ENCODE data around the gene KLK7.
"Not testable (repeated sequence)": the region's sequence is repeated elsewhere in the genome, so short reads cannot be mapped to it uniquely, and the experiment has no call there.

KLK7 gene

GRCh38 chr19:51010066-51010795 lies 26.5 kb upstream of the KLK7 start:
- no peak for DNase-seq (ENCODE audit: low read depth)

GRCh38 chr19:51009061-51009891 lies 25.6 kb upstream of the KLK7 start:
- DNase-seq (ENCODE audit: low read depth) = no peak

DNA sequence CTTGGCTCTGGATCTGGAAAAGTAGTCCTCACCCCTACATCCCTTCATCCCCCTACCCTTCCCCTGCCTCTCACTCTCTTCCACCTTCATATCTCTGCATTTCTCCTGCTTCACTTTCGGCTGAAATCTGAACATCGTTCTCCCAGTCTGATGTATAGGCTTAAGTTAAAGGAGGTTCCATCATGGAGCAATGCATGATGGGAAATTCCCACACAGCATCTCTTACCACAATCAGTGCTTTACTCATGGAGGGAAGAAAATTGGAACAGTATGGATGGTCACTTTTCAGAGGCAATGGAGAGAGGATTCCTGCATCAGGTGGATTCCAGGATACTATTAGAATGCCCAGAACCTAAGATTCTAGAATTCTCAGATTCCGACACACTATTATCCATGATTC lies 23.8 kb upstream of the KLK7 start:
- DNase-seq (ENCODE audit: low read depth) = no peak

GRCh38 chr19:51006406-51006805 lies 22.7 kb upstream of the KLK7 start:
- DNase-seq (ENCODE audit: low read depth) = no peak

- no peak for DNase-seq (ENCODE audit: low read depth)
Observed at GRCh38 chr19:51005248-51005647, 21.5 kb upstream of the KLK7 start.

GRCh38 chr19:51003316-51003715 lies 19.6 kb upstream of the KLK7 start:
- DNase-seq (ENCODE audit: low read depth) = no peak

DNA sequence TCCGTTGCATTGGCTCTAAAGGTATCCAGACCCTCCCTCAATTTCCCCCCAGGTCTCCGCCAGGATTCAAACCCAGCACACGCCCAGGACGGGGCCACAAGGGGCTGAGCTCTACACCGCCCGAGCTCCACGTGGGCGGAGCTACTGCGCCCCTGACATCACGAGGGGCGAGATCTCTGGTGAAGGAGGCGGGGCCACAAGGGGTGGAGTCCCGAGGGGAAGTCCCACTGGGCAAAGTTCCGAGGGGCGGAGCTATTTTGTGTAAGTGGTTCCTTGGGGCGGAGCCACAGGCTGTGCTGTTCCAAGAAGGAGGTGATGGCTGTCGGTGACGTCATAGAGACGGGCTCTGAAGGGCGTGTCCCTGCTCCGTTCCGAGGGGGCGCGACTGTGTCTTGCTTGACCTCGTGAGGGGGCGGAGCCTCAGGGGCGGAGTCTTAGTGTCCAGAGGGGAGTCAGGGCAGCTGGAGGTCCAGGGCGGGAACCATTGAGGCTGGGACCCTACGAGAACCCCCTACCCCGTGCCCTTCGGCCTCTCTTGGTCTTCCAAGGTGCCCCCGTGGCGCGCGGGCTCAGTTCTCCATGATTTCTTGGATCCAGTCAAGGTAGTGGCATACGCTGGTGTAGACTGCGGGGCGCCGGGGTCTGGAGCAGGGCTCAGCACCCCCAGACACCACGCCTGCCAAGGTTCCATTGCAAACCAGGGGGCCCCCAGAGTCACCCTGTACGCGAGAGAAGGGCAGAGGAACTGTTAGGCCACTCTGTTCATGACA lies 19.0 kb upstream of the KLK7 start:
- peak; percentile 8 for DNase-seq (ENCODE audit: low read depth)

DNA sequence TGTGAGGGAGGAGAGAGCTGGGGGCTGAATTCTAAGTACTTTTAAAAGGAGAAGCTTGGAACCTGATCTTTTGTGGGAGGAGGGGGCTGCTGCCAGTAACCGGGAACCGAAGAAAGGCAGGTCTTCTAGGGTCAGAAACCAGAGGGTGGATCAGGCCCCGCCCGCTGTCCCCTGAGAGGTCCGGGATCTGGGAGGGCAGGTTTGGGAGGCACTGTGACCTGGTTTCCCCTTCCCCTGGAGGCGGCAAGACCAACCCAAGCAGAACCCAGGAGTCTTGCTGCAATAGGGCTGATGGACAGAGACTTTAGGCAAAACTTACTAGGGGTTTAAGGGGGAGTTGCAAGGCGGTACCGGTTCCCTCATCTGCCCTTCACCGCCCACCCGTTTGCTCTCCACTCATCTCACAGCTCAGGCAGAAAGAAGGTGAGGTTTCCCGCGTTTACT lies 18.4 kb upstream of the KLK7 start:
- no peak for DNase-seq (ENCODE audit: low read depth)

DNA sequence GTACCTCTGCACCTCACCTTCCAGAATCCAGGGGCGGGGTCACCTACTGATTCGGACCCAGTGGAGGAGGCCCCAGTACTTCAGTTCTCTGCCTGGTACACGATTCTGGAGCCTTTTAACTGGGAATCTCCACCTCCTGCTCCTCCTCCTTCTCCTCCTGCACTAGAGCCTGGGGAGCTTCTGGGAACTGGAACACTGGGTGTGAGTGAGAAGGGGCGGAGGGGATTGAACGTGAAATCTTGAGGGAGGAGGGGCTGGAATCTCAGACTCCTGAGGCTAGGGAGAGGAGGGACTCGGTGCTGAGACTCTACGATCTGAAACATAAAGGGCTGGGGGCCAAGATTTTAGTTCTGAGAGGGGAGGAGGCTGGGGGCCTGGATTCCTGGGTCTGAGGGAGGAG lies 17.8 kb upstream of the KLK7 start, which contains the start of gene KLK8:
KLK8 (minus strand) TSS at position 90 of the 400 bp plus-strand sequence. CDS start 437 bp downstream, outside the sequence.
- no peak for DNase-seq (ENCODE audit: low read depth)

DNA sequence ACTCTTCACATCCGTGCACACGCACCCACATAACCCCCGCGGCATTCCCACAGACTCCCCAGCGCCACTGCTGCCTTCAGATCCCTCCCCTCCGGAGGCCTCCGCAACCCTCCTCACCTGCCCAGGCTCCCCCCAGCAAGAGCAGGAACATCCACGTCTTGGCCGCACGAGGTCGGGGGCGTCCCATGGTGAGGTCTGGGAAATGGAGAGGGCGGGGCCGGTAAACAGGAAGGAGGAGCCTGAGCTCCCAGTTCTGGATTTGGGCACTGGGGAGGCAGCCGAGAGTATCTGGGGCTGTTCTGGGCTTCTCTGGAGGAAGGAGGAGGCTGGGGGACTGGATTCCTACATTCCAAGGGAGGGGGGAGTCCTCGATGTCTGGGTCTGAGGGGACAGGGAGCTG lies 17.3 kb upstream of the KLK7 start:
- no peak for DNase-seq (ENCODE audit: low read depth)

DNA sequence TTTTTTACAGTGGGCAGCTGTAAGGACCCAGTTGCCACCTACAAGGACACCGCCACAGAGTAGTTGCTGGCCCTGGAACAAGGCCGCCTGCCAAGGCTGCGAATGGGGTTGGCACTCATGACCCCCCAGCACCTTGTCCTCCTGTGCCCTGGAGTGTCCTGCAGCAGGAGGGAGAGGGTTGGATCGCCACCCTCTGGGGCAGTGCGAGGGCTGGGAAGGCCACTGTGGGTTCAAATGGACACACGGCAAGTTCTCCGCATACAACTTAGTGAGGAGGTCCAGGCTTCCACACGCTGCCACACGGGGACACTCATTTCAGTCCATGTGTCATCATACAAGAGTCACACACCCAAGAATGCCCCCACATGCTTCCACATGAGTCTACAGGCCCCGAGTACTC lies 16.7 kb upstream of the KLK7 start:
- DNase-seq (ENCODE audit: low read depth) = no peak

GRCh38 chr19:50998686-50999085 lies 15.0 kb upstream of the KLK7 start:
- no peak for DNase-seq (ENCODE audit: low read depth)

GRCh38 chr19:50998061-50998460 lies 14.3 kb upstream of the KLK7 start:
- DNase-seq (ENCODE audit: low read depth) = no peak

- no peak for DNase-seq (ENCODE audit: low read depth)
Observed at GRCh38 chr19:50994129-50994528, 10.4 kb upstream of the KLK7 start.

GRCh38 chr19:50992666-50993035 lies 8.9 kb upstream of the KLK7 start:
- no peak for DNase-seq (ENCODE audit: low read depth)

DNA sequence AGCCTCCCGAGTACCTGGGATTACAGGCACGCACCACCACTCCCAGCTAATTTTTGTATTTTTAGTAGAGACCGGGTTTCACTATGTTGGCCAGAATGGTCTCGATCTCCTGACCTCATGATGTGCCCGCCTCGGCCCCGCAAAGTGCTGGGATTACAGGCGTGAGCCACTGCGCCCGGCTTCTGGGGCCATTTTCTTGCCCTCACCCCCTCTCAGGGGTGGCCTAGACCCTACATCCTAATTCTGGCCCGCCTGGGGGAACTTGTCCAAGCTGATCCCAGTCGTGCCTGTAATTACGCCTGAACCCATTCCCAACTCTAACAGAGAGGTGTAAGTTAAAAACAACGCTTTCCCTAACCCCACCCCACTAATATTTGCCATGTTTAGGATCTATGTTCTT lies 699 bp upstream of the KLK7 start:
- not testable (repeated sequence) for DNase-seq (ENCODE audit: low read depth)

GRCh38 chr19:50982186-50982585 lies 1.5 kb downstream of the KLK7 start:
- no peak for DNase-seq (ENCODE audit: low read depth)

DNA sequence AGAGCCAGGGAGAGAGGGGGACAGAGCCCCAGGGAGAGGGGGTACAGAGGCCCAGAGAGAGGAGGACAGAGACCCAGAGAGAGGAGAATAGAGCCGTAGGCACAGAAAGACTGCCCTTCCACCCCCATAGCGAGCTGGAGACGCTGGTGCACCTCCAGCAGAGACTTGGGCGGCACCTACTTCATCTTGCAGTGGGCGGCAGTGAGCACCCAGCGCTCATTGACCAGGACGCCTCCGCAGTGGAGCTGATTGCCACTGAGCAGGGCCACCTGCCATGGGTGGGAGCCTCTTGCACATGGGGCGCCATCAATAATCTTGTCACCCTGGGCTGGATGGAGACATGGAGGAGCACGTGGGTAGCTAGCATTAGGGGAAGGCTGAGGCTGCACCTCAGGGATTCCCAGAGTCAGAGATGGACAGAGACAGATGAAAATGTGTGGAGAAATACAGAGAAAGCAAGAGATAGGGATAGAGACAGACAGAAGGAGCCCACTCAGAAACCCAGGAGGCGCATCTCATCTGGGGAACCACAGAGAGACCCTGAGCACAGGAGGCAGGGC lies 2.0 kb downstream of the KLK7 start:
- DNase-seq (ENCODE audit: low read depth) = no peak

- DNase-seq (ENCODE audit: low read depth) = no peak
Observed at GRCh38 chr19:50980208-50980607, 3.5 kb downstream of the KLK7 start.

GRCh38 chr19:50979758-50980157 lies 4.0 kb downstream of the KLK7 start:
- no peak for DNase-seq (ENCODE audit: low read depth)

- no peak for DNase-seq (ENCODE audit: low read depth)
Observed at GRCh38 chr19:50978772-50979390, 4.8 kb downstream of the KLK7 start.

DNA sequence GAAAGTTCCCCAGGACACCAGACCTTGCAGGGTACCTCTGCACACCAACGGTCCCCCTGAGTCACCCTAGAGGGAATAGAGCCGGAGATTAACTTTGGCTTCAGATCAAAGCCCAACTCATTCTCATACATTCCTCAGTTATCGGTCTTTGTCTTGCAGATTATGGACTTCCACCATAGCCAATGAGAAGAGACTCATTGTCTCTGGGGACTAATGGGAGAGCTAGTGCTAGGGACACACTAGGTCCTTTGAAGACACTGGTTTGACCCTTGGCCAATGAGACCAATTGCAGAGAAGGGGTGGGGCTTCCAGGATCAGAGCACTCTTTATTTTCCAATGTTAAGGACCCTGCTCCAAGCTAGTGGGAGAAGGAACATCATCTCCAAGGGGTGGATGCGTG lies 6.1 kb downstream of the KLK7 start:
- DNase-seq (ENCODE audit: low read depth) = no peak
